Lower lobe of right lung (tissue), 2 donors: ENCODE data around the gene AHI1. TPM values are rescaled to one million over a fixed set of nuclear protein-coding genes. Genes with fewer than 3 reads are reported as not detected.

Experiments used
- ATAC-seq, 2 donors: fragments of 200-7000 bp; cut with Tn5 transposase; one replicate each; pipeline ENCODE4 v1.9.1; 2020 to 2022; ENCODE audit warnings: mild to moderate bottlenecking in 2 of 2, moderate library complexity in 2 of 2
- DNase-seq: peaks from one replicate; pipeline ENCODE4 v3.0.0-alpha.2; 2020
- H3K27ac ChIP-seq: fragments of 200-600 bp; one replicate; pipeline ENCODE4 v1.8.0; 2022
- H3K27me3 ChIP-seq: fragments of 200-600 bp; one replicate; pipeline ENCODE4 v1.8.0; 2022; ENCODE audit warnings: low read depth
- H3K36me3 ChIP-seq: fragments of 200-600 bp; one replicate; pipeline ENCODE4 v1.8.0; 2022; ENCODE audit warnings: mild to moderate bottlenecking
- H3K4me1 ChIP-seq: fragments of 200-600 bp; one replicate; pipeline ENCODE4 v1.8.0; 2022
- H3K4me3 ChIP-seq: fragments of 200-600 bp; one replicate; pipeline ENCODE4 v1.8.0; 2022; ENCODE audit warnings: mild to moderate bottlenecking
- H3K9me3 ChIP-seq: fragments of 200-600 bp; one replicate; pipeline ENCODE4 v1.8.0; 2022
- intact Hi-C: fragments of 100-400 bp; cut with DNase I; formaldehyde crosslinking; loops from one replicate; pipeline ENCODE4 v1.11.0; 2022
- total RNA-seq: library from RNA; stranded (reverse); fragmentation: NEBNext Ultra II Directional; extraction: Animal tissue kit (Norgen Biotek cat#: 25700); gene quantifications from one replicate; pipeline ENCODE4 v1.2.1, GENCODE V29; 2021
- TF ChIP-seq, protein P1 (sequence below): fragments of 200-600 bp; IDR thresholded peaks from one replicate; pipeline ENCODE4 v1.8.0; 2022; ENCODE audit warnings: antibody characterized with exemption, mild to moderate bottlenecking
- donor health status: DM: no; HTN: yes; CAD: no; lungs with severe emphysema.

The AHI1 gene
- total RNA-seq, 1 donor from 2014 or later: 31.7 TPM

DNA sequence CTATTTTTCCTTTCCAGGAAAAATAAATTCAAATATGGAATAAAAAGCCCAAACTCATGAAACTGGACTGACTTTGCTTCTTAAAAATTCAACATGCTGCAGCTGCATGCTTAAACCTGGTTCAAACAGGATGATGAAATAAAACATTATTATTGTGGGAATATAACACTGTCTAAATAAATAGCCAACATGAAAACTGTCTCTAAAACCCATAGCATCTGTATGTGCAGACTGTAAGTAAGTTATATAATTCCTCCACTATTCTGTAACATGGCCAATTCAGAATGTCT, 30.4 kb upstream of the AHI1 start:
- no peak overlapping the region for H3K4me3 ChIP-seq
- no peak for DNase-seq
- H3K27ac ChIP-seq: no peak overlapping the region
- TF ChIP-seq, protein P1, sequence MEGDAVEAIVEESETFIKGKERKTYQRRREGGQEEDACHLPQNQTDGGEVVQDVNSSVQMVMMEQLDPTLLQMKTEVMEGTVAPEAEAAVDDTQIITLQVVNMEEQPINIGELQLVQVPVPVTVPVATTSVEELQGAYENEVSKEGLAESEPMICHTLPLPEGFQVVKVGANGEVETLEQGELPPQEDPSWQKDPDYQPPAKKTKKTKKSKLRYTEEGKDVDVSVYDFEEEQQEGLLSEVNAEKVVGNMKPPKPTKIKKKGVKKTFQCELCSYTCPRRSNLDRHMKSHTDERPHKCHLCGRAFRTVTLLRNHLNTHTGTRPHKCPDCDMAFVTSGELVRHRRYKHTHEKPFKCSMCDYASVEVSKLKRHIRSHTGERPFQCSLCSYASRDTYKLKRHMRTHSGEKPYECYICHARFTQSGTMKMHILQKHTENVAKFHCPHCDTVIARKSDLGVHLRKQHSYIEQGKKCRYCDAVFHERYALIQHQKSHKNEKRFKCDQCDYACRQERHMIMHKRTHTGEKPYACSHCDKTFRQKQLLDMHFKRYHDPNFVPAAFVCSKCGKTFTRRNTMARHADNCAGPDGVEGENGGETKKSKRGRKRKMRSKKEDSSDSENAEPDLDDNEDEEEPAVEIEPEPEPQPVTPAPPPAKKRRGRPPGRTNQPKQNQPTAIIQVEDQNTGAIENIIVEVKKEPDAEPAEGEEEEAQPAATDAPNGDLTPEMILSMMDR: no peak
- H3K36me3 ChIP-seq: no peaks in the 10 kb centered on the region
- no peaks in the 10 kb centered on the region for H3K4me1 ChIP-seq
- no peak for ATAC-seq
- no peaks in the 10 kb centered on the region for H3K9me3 ChIP-seq
- no peaks in the 10 kb centered on the region for H3K27me3 ChIP-seq
- intact Hi-C loops: no loop called here

DNA sequence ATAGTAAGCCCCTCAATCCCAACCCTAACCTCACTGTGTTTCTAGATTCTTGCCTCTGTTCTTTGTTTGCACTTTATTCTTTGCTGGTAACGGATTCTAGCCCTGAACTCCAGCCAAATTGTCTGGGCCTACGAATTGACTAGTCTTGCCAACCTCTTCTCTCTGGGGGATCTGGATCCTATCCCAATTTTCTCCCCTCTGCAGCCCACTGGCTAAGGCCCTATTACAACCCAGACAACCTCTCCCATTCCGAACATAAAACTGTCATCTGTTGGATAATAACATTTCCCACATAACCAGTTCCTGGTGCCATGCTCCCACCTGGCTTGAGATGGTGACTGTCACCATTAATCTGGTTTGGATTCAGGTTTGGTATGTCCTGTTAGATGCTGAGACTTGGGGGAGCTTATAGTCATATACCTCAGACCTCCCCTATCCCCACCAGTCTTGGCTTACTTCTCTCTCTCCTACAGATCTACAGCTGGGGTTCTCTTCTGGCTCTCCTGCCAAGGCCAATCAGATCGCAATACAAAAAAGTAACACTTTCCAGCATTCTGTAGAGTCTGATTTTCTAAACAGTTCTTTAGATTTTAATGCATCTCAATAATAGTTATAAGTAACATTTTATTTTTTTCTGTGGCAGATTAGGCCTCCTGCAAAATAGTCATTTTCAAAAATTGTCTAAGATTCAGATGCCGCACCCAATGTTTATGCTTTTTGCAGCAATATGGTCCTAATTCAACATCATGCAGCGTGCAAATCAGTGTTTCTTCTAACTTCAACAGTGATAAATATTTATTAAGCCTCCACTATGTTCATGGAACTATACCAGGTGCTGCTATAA, 29.8 kb upstream of the AHI1 start:
- H3K27ac ChIP-seq: no peak overlapping the region
- H3K4me3 ChIP-seq: no peak overlapping the region
- TF ChIP-seq, protein P1: no peak
- no peak for ATAC-seq
- H3K36me3 ChIP-seq: no peaks in the 10 kb centered on the region
- H3K27me3 ChIP-seq: no peaks in the 10 kb centered on the region
- intact Hi-C loops: no loop called here
- H3K9me3 ChIP-seq: no peaks in the 10 kb centered on the region
- no peak for DNase-seq
- H3K4me1 ChIP-seq: no peaks in the 10 kb centered on the region

DNA sequence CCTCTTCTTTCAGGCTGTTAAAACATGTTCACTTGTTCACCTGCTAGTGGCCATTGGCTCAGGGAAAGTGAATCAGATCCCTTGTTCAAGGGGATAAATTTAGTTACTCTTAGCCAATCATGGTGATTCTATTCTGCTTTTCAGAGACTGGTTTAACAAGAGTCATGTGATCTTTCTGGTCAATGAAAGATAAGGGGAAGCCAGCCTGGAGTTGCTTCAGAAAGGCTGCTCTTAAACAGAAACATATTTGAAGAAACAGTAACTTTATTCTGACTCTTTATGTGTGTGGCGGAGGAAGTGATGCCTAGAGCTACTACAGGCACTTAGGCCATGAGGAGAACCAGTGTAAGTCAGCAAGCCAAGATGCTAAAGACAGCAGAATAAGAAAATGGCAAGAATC, 28.1 kb upstream of the AHI1 start:
- intact Hi-C loops: no loop called here
- H3K27me3 ChIP-seq: no peaks in the 10 kb centered on the region
- no peak for ATAC-seq
- no peaks in the 10 kb centered on the region for H3K9me3 ChIP-seq
- H3K36me3 ChIP-seq: no peaks in the 10 kb centered on the region
- no peaks in the 10 kb centered on the region for H3K4me1 ChIP-seq
- no peak overlapping the region for H3K4me3 ChIP-seq
- TF ChIP-seq, protein P1: no peak
- no peak for DNase-seq
- H3K27ac ChIP-seq: no peak overlapping the region

DNA sequence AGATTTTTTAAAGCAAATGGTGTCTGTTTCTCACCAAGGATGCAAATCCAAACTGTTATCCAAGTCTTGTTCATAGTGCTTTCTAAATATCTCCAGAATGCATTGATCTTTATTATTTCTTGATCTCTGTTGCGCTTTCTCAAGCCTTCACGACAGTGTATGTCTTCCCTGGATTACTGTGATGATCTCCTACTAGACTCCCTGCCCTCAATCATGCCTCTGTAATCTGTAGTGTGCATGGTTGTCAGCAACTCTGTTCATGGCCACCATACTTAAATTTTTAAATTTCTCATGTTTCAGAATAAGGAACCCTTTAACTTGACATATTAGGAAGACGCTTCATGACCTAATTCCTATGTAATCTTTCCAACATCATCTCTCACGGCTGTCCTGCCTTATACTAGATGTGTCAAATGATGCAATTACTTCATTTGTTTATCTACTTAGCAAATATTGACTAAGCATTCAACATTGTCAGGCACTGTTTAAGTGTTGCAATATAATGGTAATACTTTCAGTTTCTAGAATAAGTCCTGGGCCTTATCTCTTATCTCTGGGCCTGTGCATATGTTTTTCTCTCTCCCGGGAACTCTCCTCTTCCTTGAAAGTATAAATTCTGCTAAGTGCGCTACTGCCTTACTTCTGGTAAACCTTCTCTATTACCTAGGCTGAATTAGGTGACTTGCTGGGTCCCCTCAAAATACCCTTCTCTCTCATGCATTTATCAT, 25.6 kb upstream of the AHI1 start:
- no peak overlapping the region for H3K27ac ChIP-seq
- no peak for DNase-seq
- no peaks in the 10 kb centered on the region for H3K36me3 ChIP-seq
- TF ChIP-seq, protein P1: no peak
- H3K9me3 ChIP-seq: no peaks in the 10 kb centered on the region
- no peaks in the 10 kb centered on the region for H3K27me3 ChIP-seq
- H3K4me1 ChIP-seq: no peaks in the 10 kb centered on the region
- peak; percentile 23 to 24 for ATAC-seq
- intact Hi-C loops: no loop called here
- no peak overlapping the region for H3K4me3 ChIP-seq

DNA sequence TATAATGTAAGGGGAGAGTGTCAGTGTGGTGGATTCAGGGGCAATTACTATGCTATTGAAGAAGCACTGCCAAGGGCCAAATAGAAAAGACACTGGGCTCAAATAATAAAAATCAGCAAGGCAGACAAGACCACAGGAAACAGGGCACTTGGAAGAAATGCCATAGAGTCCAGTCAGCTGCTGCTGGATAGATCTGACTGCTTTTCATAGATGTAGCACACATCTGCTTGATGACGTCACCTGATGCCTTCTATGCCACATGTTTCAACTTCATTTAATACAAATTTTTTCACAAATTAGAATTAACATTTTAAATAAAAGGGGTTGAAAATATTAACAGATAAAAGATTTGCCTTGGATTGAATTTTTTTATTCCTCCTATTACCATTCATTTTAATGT, 23.9 kb upstream of the AHI1 start:
- ATAC-seq (no peak), DNase-seq (no peak)
- Histone ChIP-seq H3K9me3 (no peaks in the 10 kb centered on the region), H3K4me3 (no peak overlapping the region), H3K36me3 (no peaks in the 10 kb centered on the region), H3K4me1 (no peaks in the 10 kb centered on the region), H3K27ac (no peak overlapping the region), H3K27me3 (no peaks in the 10 kb centered on the region)
- TF ChIP-seq, protein P1: no peak
- intact Hi-C loops: no loop called here
